ENCODE data around the gene FAH.
"Not testable (repeated sequence)": the region's sequence is repeated elsewhere in the genome, so short reads cannot be mapped to it uniquely, and the experiment has no call there.

The FAH gene

DNA sequence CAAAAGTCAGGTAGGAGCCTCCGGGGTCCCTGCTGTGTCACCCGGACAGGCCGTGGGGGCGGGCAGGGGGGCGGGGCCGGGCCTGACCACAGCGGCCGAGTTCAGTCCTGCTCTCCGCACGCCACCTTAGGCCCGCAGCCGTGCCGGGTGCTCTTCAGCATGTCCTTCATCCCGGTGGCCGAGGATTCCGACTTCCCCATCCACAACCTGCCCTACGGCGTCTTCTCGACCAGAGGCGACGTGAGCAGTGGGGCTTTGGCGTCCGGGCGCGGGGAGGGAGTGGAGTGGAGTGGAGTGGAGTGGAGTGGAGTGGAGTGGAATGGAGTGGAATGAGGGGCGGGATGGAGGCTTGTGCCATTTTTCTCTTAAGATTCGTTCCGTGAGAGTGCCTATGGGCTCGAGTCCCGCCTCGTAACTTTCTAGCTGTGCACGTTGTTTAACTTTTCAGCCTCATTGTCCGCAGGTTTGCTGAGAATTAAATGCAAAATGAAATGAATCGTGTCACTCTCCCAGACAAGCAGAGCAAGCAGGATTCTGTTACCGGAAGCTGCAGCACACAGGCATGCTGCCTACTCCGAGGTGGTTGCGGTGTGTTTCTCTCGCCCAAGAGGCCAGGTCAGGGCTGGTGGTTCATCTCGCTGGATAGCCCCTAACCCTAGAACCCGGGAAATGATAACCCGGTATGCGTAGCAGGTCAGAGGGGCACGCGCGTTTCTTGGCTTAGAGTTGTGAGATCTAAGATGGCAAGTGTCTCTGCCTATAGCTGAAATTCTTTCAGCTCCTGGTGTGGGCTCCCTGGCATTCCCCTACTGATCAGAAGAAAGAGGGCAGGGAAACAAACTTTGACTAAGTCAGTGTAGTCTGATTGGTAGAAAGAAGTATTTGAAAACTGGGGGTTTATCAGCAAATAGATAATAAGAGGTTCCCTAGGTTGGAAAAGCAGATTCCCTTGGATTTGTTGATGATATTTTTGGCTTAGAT lies at the start of gene FAH:
Gene FAH, plus strand, starts transcription at position 104 of the 981 bp plus-strand sequence. Its CDS starts 56 bp downstream, at position 160.
- no peak for FAIRE-seq

DNA sequence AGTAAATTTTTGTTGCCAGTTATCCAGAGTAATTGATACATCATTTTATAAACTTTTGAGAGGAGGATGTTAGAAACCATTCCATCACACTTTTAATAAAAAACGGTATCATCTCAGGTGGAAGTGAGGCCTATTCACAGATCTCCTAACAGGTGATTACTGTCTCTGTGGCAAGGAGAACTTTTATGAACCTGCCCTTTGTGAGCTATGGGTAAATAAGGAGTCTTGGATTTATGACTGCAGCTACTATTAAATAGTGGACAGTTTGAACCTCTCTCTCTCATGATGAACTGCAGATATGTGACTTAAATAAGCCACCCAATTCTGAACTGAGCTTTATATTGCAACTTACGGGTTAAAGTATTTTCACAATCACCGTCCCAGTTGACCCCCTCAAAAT lies 47.6 kb upstream of the FAH start:
- FAIRE-seq: no peak

DNA sequence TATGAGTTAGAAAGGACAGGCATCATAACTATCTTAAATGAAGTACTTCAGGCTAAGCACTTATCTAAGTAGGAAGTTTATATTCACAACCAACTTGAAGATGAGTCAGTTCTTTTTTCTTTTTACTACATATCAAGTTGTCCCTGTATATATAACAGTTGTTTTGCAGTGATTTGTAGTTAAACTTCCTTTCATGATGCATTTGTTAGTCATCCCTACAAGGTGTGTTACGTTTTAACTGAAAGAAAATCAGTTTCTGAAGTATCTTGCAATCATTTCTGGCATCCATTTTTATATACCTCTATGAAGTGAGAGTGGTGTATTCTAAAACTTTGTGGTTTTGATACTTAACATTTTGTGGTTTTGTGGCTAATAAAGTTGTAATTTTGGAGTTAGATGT lies 47.2 kb upstream of the FAH start:
- FAIRE-seq: no peak

DNA sequence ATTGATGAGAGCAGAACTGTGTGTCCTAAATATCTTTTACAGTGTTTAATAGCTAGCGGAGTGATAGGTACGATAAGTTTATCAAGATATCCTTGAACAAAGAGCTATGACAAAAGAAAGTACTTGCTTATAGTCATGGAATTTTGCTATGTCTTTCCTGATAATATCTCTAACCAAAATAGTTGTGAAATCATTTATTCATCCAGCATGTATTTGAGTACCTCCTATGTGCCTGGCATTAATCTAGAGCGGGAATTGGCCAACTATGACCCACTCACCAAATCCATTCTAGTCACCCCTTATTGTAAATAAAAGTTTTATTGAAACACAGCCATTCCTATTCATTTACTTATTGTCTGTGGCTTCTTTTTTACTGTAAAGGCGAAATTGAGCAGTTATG lies 46.7 kb upstream of the FAH start:
- no peak for FAIRE-seq

DNA sequence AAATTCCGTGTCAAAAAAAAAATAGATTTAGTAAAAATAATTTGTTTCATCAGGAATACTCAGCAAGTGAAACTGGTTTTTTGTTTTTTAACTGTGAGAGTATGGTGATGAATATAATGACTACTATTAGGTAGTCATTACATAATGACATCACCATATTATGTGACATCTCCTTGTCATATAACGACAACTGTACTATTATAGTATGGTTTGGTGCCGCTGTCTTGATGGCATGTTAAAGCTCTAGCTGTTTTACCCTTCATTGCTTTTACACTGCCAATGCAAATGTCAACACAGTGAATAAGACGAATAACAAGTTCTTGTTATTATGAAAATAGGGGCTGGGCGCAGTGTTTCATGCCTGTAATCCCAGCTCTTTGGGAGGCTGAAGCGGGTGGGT lies 45.6 kb upstream of the FAH start:
- no peak for FAIRE-seq

DNA sequence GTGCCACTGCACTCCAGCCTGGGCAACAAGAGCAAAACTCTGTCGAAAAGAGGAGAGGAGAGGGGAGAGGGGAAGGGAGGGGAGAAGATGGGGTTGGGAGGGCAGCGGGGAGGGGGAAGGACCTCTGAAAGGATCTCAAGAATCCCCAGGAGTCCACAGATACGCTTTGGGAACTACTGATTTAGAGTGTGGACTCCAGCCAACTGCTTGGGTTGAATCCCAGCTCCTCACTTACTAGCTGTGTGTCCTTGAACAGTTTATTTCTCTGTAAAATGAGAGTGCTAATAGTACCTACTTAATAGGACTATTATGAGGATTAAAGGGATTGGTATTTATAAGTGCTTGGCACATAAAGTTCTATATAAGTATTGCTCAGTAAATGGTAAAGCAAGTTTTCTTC lies 45.0 kb upstream of the FAH start:
- no peak for FAIRE-seq

DNA sequence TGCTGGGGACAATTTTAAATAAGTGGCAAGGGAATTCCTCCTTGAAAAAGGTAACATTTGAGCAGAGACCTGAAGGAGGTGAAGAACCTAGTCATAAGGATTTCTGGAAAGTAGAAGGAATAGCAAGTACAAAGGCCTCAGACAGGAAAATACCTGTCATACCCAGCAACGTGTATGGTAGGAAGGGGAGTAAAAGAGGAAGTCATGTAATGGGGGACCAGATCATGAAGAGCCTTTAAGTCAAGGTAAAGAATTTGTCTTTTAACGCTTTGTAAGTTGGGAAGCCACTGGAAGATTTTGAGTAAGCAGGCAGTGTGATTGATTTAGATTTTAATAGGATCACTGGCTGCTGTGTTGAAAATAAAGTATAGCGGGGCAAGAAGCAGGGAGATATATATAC lies 43.4 kb upstream of the FAH start:
- no peak for FAIRE-seq

DNA sequence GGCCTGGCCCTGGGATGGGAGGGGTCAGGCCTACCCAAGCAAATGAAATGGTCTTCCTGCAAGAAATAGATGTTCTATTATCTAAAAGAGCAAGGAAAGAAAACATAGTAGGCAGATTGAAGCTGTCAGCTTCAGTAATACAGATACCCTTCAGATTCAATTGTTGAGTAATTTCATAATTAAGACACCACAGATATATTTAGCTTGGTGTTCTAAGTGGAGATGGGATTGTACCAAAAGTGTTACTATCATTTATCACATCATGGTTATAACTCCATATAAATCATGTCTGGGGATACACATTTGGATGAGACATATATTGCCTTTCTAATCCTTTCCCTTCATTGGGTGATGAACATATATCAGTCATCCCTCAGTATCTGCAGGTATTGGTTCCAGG lies 41.9 kb upstream of the FAH start:
- FAIRE-seq: no peak

DNA sequence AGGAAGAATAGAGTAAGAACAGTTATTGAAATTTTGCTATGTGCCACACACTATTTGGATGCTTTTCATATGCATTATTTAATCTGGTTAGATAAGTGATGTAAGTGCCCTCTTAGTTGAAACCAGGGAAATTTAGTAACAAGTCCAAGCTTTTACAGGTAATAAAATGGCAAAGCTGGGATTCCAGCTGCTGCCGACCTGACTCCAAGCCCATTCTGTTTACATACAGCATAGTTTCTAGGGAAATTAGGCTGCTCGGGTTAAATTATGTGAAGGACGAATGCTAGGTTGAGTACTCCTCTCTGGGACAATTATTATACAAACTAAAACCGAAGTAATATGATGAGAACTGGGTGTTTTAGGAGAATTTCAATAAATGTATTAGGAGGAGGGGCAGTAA lies 38.7 kb upstream of the FAH start:
- FAIRE-seq: no peak

DNA sequence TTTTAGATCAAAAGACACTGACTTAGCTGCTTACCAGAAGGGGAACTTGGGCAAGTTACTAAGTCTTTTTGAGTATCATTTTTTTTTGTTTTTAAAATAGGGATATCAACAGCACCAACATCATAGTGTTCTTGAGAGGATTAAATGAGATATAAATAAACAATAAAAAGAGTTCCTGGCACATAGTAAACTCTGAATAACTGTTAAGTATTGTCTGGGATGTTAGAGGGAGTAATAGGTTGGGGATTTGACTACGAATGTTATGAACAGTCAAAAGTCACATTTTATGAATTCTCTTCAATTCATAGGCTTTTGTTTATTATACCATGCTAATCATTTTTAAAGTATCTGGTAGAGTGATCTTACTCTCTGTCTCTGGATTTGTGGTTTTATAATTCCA lies 37.8 kb upstream of the FAH start:
- FAIRE-seq: no peak

DNA sequence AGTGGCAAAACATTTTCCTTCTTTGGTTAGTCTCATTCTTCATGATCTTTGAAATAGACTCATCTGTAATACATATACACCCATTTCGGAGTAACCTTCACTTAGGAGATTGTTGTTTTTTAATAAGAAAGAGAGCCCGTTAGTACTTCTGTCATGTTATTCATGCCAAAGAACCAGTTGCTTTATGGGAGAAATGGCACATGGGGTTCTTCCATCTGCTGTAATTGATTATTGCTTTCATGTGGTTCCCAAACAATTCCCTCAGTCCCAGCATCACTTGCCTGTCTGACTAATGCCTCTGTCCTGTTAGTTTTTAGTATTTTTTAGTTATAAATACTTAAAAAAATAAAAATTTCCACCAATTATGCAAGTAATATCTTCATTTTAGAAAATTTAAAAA lies 33.8 kb upstream of the FAH start:
- FAIRE-seq: no peak

DNA sequence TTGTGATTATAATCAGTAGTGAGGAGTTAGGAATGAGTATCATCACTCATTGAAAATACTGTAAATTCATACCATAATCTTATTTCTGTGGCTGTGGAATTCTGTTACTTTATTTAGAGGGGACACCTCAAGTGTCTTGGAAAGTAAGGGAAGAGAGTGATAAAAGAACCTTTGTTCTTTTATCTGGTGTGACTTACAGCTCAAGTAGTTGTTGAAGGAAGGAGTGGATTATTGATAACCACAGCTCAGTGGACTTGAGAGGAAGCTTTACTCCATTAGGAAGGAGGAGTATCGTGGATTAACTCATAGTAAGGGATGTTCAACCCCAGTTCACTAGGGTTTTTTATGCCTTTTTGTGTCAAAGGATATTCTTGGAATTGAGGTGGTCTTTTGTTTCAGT lies 32.2 kb upstream of the FAH start:
- no peak for FAIRE-seq

DNA sequence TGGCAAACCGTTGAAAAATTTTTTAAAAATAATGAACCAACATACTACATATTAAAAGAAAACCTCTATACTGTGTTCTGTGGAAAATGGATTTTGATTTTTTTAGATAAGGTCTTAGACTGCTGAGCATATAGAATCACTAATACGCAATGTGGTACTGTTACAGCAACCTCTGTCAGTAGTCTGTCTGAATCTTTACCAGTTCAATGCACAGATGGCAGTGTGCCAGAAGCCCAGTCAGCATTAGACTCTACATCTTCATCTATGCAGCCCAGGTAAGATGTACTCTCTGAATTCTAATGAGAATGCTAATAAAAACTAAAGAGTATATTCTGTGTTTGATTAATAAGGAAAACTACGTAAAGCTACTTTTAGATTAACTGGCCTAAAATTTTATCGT lies 31.3 kb upstream of the FAH start:
- FAIRE-seq: no peak

DNA sequence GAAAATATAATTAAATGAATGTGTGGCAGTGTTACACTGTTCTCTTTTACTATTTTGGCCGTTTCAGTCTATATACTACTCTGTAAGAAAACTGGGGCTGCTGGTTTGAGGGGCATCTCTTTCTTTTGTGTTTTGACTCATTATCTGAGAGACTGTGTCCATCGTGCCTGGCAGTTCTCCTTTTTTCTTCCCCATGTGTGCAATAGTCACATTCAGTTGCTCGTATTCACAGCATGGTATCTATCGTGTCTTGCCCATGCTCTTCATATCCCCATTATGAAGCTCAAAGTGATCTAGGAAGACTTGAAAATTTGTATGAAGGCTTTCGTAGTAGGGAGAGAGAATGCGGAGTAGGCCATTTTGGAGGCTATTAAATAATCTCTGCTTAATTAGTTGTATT lies 29.8 kb upstream of the FAH start:
- FAIRE-seq: no peak

DNA sequence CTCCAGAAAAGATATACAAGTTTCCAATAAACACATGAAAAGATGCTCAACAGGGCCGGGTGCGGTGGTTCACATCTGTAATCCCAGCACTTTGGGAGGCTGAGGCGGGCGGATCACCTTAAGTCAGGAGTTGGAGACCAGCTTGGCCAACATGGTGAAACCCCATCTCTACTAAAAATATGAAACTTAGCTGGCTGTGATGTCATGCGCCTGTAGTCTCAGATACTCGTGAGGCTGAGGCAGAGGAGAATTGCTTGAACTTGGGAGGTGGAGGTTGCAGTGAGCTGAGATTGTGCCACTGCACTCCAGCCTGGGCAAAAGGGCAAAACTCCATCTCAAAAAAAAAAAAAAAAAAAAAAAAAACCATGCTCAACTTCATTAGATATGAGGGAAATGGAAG lies 25.5 kb upstream of the FAH start:
- FAIRE-seq: not testable (repeated sequence)

DNA sequence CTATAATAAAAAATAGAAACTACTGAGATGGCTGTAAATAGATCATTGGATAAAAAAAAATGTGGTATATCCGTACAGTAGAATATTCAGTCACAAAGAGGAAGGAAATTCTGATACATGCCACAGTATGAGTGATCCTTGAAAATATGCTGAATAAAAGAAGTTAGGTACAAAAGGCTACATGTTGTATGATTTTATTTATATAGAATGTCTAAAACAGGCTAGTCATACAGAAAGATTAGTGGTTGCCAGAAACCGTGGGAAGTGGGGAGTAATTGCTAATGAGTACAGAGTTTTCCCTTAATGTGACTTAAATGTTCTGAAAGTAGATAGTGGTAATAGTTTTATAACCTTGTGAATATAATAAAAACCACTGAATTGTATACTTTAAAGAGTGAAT lies 24.9 kb upstream of the FAH start:
- FAIRE-seq: no peak

DNA sequence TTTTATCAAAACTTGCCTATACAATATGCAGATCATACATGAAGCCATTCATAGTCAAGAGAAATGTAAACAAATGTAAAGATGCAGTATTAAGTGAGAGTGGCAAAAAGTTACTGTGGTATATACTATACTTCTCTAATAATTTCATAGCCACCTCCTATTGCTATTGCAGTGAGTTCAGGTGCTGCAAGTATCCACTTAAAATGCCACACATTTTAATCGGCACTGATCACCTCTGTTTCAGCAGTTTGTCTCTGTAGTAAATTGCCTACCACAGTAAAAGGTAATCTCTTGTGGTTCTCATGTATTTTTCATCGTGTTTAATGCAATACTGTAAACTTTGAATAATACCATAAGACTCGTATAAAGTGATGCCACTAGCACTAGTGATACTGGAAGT lies 20.4 kb upstream of the FAH start:
- FAIRE-seq: no peak

DNA sequence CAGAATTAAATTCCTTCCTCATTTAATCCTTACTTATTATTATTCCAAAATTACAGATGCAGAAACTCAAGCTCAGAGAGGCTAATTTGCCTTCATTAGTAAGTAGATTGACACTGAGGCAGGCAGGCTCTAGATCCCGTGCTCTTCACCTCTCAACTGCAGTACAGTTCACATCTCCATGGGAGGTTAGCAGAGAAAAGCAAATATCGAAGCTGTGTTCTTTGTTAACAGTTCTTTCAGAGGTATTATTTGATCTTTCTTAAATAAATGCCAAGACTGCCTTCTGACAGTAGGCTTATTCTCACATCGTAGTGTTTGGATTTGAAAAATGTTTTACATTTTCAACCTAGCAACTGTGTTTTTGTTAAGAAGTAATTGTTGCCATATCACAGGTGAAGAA lies 15.9 kb upstream of the FAH start:
- no peak for FAIRE-seq

DNA sequence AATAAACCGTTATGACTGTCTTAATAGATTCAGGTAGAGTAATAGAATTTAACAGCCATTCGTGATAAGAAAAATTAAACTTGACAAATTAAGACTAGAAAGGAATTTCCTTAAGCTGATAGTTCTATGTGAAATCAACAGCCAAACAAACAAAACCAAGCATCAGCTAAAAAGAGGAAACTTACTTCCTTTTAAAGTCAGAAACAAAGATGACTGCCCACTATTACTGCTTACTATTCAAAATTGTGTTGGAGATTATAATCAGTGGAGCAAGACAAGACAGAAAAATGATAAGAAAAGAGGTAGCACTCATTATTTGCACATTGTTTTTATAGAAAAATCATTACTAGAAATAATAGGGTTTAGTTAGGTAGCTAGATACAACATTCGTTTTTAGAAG lies 13.8 kb upstream of the FAH start:
- FAIRE-seq: no peak

DNA sequence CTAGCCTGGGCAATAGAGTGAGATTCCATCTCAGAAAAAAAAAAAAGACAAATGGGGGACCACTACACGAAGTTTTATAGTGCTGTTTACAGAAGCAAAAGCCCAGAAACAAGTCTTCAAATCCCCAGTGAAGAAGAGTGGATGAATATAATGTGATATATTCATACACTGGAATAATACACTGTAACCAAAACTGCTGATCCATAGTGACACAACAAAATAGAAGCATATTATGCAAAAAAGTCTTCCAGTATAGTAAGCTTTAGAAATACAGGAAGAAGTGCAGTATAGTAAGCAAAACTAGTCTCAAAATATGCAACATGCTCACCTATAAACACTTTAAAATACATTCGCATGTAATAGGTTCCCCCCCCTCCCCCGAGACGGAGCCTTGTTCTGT lies 11.9 kb upstream of the FAH start:
- FAIRE-seq: no peak

DNA sequence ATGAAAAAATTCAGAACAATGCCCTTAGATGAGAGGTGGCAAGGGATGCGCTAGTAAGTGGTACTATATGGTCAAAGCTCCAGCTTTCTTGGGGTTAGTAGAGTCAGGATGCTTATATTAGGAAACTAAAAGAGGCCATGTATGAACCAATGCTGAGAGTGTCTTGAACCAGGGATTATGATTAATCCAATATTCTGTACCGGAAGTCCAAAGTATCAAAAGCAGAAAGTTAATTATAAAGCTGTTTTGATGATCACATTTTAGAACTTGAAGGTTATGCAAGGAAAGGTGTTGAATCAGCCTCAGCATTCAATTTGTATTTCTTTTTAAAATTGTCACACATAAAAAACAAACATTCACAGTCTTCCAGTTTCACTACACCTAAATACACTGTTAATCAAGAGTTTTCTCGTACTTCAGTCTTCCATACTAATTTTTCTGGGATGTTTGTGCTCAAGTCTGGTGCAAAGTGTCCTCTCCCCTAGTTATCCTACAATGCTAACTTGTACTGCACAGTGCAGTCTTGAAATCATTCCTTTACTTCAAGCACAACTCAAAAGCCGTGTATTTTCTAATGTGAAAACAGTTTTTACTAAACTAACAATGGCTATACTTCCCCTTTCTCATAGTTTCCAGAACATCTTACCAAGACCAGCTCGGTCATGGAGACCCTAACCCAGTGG lies 10.7 kb upstream of the FAH start:
- no peak for FAIRE-seq

DNA sequence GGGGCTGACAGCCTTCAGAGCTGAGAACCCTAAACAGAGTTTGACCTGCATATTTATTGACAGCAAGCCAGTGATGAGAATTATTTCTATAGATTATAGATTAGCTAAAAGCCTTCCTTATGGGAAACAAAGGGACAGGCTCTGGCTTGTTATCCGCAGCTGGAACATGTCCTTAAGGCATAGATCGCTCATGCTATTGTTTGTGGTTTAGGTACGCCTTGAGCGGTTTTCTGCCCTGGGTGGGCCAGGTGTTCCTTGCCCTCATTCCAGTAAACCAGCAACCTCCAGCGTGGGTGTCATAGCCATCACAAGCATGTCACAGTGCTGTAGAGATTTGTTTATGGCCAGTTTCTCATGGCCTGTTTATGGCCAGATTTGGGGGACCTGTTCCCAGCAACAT lies 10.2 kb upstream of the FAH start:
- no peak for FAIRE-seq

DNA sequence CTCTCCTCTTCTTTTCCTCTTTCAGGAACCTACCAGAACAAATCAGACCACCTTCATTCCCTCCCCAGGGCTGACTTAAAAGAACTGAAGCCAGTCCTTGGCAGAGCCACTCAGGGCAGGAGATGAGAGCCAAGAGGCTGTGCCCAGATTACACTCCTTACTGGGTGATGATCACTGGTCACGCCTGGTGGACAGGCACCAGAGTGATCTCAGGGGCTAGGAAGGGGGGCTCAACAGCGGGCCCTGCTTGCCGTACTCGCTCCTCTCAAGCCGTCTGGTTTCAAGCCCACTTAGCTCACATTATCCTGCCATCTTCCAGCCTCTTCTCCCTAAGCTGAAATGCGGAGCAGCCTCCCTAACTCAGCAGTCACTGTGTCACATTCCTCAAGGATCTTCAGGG lies 1.7 kb upstream of the FAH start:
- FAIRE-seq: no peak

DNA sequence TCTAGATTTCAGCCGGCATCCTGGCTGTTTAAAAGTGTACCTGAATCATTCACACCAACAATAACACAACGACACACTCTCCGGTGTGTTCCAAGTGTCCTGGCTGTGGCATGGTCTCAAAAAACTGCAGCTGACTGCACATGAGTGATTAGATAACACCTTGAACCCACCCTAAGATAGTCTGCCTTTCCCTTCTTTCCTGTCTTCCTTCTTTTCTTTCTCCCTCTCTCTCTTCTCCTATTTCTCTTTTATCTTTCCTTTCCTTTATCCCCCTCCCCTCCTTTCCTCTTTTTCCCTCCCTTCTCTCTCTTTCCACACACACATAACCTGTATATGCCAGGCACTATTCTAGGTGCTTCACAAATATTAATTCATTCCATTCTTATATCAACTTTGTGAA lies 1.2 kb upstream of the FAH start:
- no peak for FAIRE-seq

All from TTC549 (cell line).